K562 (cell line): ENCODE data around the gene ENDOU.

Experiments
- ARID4B ChIP-seq: sonication (generic); formaldehyde crosslinking; IDR thresholded peaks from 2 replicates; pipeline ENCODE4 v1.8.0; 2022; ENCODE audit warnings: mild to moderate bottlenecking, missing genetic modification reagents
- MAX ChIP-seq: sonication (generic); formaldehyde crosslinking; IDR thresholded peaks from 2 replicates; pipeline ENCODE4 v1.9.0; 2022; ENCODE audit warnings: mild to moderate bottlenecking, missing genetic modification reagents
- POLR2A ChIP-seq: fragments of 450-650 bp; conservative IDR thresholded peaks from 2 replicates; pipeline ENCODE4 v1.6.1; 2016
- TEAD4 ChIP-seq, 2 experiments: sonication (generic) in 1 of 2; formaldehyde crosslinking in 1 of 2; IDR thresholded peaks; 2 replicates each; pipeline versions ENCODE4 v1.6.1 to v1.8.0; 2012 to 2022; ENCODE audit warnings: borderline replicate concordance in 1 of 2, inconsistent platforms in 1 of 2, low read length in 1 of 2, mild to moderate bottlenecking in 1 of 2, missing genetic modification reagents in 1 of 2

DNA sequence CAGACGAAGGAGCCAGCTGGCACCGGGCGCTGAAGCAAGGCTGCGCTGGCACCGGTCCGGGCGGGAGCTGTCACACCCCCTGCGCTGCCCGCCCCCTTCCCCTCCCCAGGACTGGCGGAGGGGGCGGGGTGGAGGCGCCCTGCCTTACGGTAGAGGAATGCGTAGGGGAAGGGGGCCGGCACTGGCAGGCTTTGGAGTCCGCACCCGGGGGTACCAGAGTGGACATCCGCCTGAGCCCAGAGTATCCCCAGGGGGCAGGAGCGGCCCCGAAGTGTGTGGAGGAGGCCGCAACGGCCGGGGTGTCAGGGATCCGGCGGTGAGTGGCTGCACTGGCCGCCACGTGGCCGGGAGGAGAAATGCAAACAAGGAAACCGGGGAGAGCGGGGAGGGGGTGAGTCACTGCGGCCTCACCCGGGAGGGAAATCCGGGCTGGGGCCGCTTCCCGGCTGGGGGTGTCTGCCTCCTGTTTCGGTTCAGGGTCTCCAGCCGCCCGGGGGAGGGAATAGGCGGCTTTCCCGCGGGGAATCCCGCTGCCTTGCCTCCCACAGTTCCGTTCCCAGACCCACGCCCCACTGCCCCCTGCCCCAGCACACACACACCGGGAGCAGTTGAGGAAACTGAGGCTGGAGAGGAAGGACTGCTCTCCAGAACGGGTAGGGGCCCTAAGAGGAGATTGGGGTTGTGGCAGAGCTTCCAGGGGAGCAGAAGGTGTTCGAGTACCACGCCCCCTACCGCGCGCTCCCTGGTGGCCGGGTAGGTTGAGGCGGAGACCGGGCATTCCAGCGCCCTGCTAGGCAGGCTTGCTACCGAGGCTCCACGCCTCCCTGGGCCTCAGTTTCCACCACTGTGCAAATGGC lies 33.8 kb upstream of the ENDOU start, which contains the start of gene RAPGEF3:
- peak; percentile 62 for TF ChIP-seq POLR2A
- TF ChIP-seq TEAD4 (IDR thresholded peaks at IDR 0.05; ENCODE audit: low read length) = no peak
- no peak for TF ChIP-seq TEAD4 (CRISPR knock-in tag; IDR thresholded peaks at IDR 0.05; ENCODE audit: borderline replicate concordance)
- TF ChIP-seq MAX (CRISPR knock-in tag) = peak; percentile 96
- TF ChIP-seq ARID4B (CRISPR knock-in tag) = peak; percentile 86
